Fibroblast of mammary gland (primary cell): ENCODE data around the gene MARCHF5.

Source experiments
- DNase-seq: peaks from one replicate; pipeline ENCODE4 v3.0.0-alpha.2; 2010; ENCODE audit warnings: low read depth
- H3K4me3 ChIP-seq: 2 replicates; pipeline ENCODE4 v1.5.1; 2011; ENCODE audit warnings: low read depth, mild to moderate bottlenecking, low read length, moderate library complexity; ENCODE audit not compliant: control insufficient read depth
- CTCF ChIP-seq: conservative IDR thresholded peaks from 2 replicates; pipeline ENCODE4 v1.5.1; 2011; ENCODE audit warnings: low read depth, low read length, inconsistent platforms; ENCODE audit not compliant: control insufficient read depth, insufficient read depth

MARCHF5 gene

GRCh38 chr10:92263396-92263795, 27.6 kb upstream of the MARCHF5 start:
- H3K4me3 ChIP-seq: no peak overlapping the region
- no peak for TF ChIP-seq CTCF
- DNase-seq: no peak

GRCh38 chr10:92264249-92264648, 26.7 kb upstream of the MARCHF5 start:
- no peak for TF ChIP-seq CTCF
- no peak overlapping the region for H3K4me3 ChIP-seq
- DNase-seq: no peak

GRCh38 chr10:92265687-92266258, 25.2 kb upstream of the MARCHF5 start:
- TF ChIP-seq CTCF: no peak
- no peak overlapping the region for H3K4me3 ChIP-seq
- no peak for DNase-seq

- H3K4me3 ChIP-seq: no peak overlapping the region
- no peak for DNase-seq
- TF ChIP-seq CTCF: no peak
These were observed 23.6 kb upstream of the MARCHF5 start for GRCh38 chr10:92267343-92267742.

- H3K4me3 ChIP-seq: no peak overlapping the region
- no peak for TF ChIP-seq CTCF
- no peak for DNase-seq
These were observed 22.2 kb upstream of the MARCHF5 start for GRCh38 chr10:92268748-92269147.

- H3K4me3 ChIP-seq: no peak overlapping the region
- TF ChIP-seq CTCF: no peak
- no peak for DNase-seq
These were observed 16.9 kb upstream of the MARCHF5 start for GRCh38 chr10:92274071-92274470.
